HFFc6 (cell line): ENCODE measurements around the gene SNED1. TPM values are rescaled to one million over a fixed set of nuclear protein-coding genes. Genes with fewer than 3 reads are reported as not detected.

Experiments
- DNase-seq: peaks from one replicate; pipeline ENCODE4 v3.0.0-alpha.2; 2018
- H3K27ac Mint-ChIP-seq: 2 replicates; pipeline ENCODE4 v1.8.0; 2020; ENCODE audit warnings: mild to moderate bottlenecking, mixed read lengths
- H3K27me3 Mint-ChIP-seq: 2 replicates; pipeline ENCODE4 v1.8.0; 2021; ENCODE audit warnings: mild to moderate bottlenecking, moderate library complexity, mixed read lengths; ENCODE audit not compliant: insufficient read depth
- H3K36me3 Mint-ChIP-seq: 2 replicates; pipeline ENCODE4 v1.8.0; 2021; ENCODE audit warnings: low read depth, mixed read lengths
- H3K4me1 Mint-ChIP-seq: 2 replicates; pipeline ENCODE4 v1.8.0; 2020; ENCODE audit warnings: low read depth, mixed read lengths
- H3K4me3 Mint-ChIP-seq: 2 replicates; pipeline ENCODE4 v1.8.0; 2020; ENCODE audit warnings: mild to moderate bottlenecking, moderate library complexity, mixed read lengths
- H3K9me3 Mint-ChIP-seq: 2 replicates; pipeline ENCODE4 v1.8.0; 2020; ENCODE audit warnings: mild to moderate bottlenecking, mixed read lengths
- CTCF ChIP-seq: fragments of 200-600 bp; sonication (generic); IDR thresholded peaks from 2 replicates; pipeline ENCODE4 v1.5.0; 2021; ENCODE audit warnings: antibody characterized with exemption, mild to moderate bottlenecking
- total RNA-seq, 6 experiments: library from RNA; stranded (reverse); fragmentation: NEBNext Ultra II Directional; extraction: Animal tissue kit (Norgen Biotek cat#: 25700); gene quantifications; 2 replicates in 1 of 6; 3 replicates in 5 of 6; pipeline ENCODE4 v1.2.3, GENCODE V29; 2021

Gene SNED1
- total RNA-seq, 6 experiments from 2014 or later: 1.2 to 2.1 (median 1.6) TPM

GRCh38 chr2:241020201-241020600 lies 21.8 kb downstream of the SNED1 start:
- no peak for DNase-seq
- H3K36me3 Mint-ChIP-seq: no peaks in the 10 kb centered on the region; the same call in 1 of the 2 replicates
- H3K27ac Mint-ChIP-seq: no peak overlapping the region
- peaks cover 7% of the 10 kb centered on the region for H3K27me3 Mint-ChIP-seq
- H3K9me3 Mint-ChIP-seq: peaks cover 6% of the 10 kb centered on the region
- no peak overlapping the region for H3K4me3 Mint-ChIP-seq
- TF ChIP-seq CTCF: no peak
- H3K4me1 Mint-ChIP-seq: no peaks in the 10 kb centered on the region

- Mint-ChIP-seq H3K27ac (no peak overlapping the region), H3K9me3 (peaks cover 11% of the 10 kb centered on the region), H3K4me3 (no peak overlapping the region), H3K4me1 (no peaks in the 10 kb centered on the region), H3K36me3 (peaks cover 4% of the 10 kb centered on the region), H3K27me3 (peaks cover 5% of the 10 kb centered on the region)
- DNase-seq: no peak
- TF ChIP-seq CTCF: no peak
Measured at GRCh38 chr2:241020629-241021190, 22.3 kb downstream of the SNED1 start.

GRCh38 chr2:241025639-241026038 lies 27.2 kb downstream of the SNED1 start:
- no peak for TF ChIP-seq CTCF
- DNase-seq: no peak
- peaks cover 5% of the 10 kb centered on the region for H3K27me3 Mint-ChIP-seq
- H3K36me3 Mint-ChIP-seq: peaks cover 12% of the 10 kb centered on the region
- H3K27ac Mint-ChIP-seq: no peak overlapping the region
- H3K4me1 Mint-ChIP-seq: no peaks in the 10 kb centered on the region
- H3K9me3 Mint-ChIP-seq: peaks cover 39% of the 10 kb centered on the region
- H3K4me3 Mint-ChIP-seq: no peak overlapping the region

GRCh38 chr2:241029599-241030332 lies 31.3 kb downstream of the SNED1 start:
- H3K36me3 Mint-ChIP-seq: peaks cover 12% of the 10 kb centered on the region
- peaks cover 37% of the 10 kb centered on the region for H3K9me3 Mint-ChIP-seq
- no peak for TF ChIP-seq CTCF
- no peak for DNase-seq
- H3K4me3 Mint-ChIP-seq: no peak overlapping the region
- peaks cover 1% of the 10 kb centered on the region; the same call in 1 of the 2 replicates for H3K27me3 Mint-ChIP-seq
- no peak overlapping the region for H3K27ac Mint-ChIP-seq
- no peaks in the 10 kb centered on the region for H3K4me1 Mint-ChIP-seq

- peaks cover 11% of the 10 kb centered on the region for H3K36me3 Mint-ChIP-seq
- peaks cover 31% of the 10 kb centered on the region for H3K9me3 Mint-ChIP-seq
- H3K27ac Mint-ChIP-seq: no peak overlapping the region
- DNase-seq: no peak
- peaks cover 1% of the 10 kb centered on the region; the same call in 1 of the 2 replicates for H3K27me3 Mint-ChIP-seq
- no peaks in the 10 kb centered on the region for H3K4me1 Mint-ChIP-seq
- no peak overlapping the region for H3K4me3 Mint-ChIP-seq
- no peak for TF ChIP-seq CTCF
Measured at GRCh38 chr2:241030333-241030680, 31.9 kb downstream of the SNED1 start.
